Activated CD4-positive, alpha-beta T cell treated with anti-CD3 and anti-CD28 coated beads for 48 hours (primary cell): ENCODE data around the gene NAP1L5.

Experiments used
- DNase-seq: peaks from one replicate; pipeline ENCODE4 v3.0.0-alpha.2; 2020

The NAP1L5 gene

DNA sequence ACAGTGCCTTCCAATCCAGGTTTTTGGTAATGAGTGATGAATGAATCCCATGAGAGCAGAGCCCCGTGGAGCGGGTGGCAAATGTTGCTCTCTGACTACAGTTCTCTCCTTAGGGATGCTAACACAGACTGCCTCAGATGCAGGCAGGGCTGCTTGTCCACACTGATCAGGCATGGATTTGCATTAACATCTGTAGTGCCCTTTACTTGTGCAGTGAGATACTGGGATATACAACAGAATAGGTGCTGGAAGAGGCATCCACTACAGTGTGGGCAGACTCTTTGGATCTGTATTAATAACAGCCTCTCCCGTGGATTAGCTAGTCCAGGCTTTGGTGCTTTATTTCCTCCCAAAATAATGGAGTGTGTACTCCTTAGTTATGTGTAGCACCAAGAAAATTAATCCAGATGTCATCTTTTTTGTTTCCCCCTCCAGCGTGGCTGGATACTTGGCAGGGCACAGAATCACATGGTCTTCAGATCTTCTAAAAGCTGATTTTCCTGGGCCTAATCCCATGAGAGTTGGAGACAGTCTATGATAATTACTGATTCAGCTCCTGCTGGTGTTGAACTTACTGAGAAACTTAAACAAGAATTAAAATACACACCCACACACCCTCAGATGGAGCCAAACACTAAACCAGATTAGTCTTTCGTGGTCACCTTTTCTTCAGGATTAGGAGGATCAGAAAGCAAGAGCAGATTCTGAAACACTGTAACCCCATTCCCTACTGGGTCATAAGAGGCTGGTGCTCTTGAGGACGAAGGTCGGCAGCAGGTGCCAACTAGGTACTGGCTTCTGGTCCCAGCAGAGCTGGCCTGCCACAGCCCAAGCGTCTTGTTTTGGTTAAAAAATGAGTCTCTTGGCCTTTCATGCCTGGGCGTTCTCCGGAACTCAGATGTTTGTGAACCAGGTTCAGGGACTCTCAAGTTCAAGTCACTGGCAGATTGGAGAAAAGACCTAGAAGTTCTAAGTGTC is 23.1 kb upstream of the NAP1L5 start:
- DNase-seq = no peak

DNA sequence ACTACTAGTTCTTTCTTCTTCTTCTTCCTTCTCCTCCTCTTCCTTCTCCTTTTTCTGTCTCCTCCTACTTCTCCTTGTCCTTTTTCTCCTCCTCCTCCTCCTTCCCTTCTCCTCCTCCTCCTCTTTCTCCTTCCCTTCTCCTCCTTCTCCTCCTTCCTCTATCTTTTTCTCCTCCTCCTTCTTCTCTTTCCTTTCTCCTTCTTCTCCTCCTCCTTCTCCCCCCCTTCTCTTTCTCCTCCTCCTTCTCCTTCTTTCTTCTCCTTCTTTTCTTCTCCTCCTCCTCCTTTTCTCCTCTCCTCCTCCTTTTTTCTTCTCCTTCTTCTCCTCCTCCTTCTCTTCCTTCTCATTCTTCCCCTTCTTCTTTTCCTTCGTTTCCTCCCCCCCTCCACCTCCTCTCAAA is 21.8 kb upstream of the NAP1L5 start:
- DNase-seq = no peak

DNA sequence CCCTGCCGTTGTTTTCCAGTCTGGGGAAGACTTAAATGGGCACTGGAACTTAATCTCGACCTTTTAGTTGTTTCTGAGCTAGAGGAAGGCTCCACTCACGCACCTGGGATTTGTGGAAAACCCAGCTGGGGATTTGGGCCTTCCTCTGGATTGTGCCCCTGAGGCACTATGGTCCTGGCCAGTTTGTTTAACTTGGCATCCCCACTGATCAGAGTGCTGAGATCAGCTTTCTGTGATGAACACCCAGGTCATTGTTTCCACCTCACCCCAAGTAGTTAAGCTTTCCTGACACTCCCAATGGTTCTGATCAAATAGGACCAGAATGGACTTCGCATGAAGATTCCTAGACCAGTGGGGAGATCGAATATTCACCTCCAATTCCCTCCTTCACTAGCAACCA is 20.5 kb upstream of the NAP1L5 start:
- DNase-seq = no peak

DNA sequence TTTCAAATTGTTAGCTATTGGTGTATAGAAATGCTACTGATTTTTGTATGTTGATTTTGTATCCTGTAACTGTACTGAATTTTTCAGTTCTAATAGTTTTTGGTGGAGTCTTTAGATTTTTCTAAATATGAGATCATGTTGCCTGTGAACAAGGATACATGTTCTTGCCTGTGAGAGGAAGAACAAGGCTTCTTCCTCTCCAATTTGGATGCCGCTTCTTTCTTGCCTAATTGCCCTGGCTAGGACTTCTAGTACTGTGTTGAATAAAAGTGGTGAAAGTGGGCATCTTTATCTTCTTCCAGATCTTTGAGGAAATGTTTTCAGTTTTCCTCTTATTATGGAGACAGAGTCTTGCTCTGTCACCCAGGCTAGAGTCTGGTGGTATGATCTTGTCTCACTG is 16.2 kb upstream of the NAP1L5 start:
- DNase-seq = no peak

DNA sequence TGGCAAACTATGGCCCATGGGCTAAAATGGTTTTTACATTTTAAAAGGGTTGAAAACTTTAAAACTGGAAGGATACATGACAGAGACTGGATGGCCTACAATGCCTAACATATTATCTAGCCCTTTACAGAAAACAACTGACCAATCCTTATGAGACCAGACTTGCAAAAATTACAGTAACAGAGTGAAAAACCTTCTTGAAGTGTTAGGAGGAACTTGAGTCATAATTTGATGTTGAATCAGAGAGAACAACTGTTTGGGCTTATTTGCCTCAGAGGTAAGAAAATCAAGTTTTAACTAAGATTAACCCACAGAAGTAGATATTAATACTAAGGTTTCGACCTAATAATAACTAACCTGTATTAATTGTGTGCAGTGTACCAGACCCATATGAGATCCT is 12.4 kb upstream of the NAP1L5 start:
- DNase-seq = no peak

DNA sequence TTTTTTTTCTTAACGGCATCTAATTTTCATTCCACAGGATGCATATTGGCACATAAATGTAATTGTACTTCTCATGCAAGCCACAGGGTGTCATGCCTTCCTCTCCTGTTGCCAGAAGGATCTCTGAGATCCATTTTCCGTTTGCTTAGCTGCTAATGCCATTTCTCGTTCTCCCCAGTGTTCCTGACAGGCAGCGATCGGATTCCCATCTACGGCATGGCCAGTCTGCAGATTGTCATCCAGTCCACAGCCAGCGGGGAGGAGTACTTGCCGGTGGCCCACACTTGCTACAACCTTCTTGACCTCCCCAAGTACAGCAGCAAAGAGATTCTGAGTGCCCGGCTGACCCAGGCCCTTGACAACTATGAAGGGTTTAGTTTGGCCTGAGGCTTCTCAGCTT is 8.9 kb upstream of the NAP1L5 start:
- no peak for DNase-seq

DNA sequence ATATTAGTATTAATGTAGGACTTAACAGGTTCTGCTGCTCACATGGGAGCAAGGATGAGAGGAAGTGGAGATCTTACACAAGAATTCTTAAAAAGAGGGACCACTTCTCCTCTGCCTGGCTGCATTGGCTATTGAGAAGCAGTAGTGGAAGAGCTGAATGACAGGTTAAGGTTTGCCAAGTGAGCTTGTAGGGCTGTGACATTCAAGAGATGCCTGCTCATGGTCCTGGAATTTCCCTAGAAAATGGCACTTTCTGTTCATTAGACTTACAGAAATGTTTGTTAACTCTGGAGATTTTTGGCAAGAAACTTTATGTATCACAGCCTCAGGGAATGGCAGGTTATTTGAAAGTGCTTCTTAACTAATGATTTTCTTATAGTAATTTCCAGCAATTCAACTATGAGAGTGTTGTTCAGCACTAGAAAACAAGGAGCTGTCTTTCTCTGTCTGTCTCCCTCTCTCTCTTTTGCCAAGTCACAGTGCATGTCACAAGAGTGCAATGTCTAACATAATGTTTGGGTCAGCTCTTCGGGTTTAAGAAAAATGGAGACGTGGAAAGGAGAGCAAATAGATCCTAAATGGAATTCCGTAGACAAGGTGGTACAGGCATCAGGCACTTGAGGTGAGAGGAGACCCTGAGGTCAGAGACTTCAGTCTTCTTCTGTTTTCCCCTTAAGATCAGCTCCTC is 8.3 kb upstream of the NAP1L5 start:
- DNase-seq = no peak

DNA sequence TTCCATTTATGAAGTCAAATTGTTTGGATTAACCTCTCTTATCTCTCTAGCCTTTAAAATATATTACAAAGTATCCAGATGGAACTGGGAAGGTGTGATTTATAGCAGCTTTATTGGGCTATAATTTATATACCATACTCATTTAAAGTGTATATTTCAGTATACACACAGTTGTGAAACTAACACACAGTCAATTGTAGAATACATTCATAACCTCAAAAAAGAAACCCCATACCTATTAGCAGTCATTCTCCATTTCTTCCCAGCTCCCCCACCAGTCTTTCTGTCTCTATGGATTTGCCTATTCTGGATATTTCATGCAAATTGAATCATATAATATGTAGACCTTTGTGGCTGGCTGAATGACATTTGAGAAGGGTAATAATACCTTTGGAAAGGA is 7.6 kb upstream of the NAP1L5 start:
- DNase-seq = no peak

DNA sequence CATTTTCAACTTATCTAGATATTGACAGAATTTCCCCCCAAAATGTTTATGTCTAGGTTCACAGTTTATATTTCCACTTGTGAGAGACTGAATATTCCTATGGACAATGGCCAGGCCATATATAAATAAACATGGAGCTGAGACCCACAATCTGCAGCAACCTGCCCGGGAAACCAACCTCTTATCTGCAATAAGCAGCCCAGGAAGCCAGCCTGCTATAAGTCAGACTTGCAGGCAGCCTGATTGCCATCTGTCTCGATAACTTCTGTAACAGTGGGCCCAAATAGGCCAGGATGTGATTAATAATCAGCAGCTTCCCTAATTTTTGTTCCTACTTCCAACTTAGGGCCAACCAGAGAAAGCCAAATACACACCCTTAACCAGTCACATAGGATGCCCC is 5.2 kb upstream of the NAP1L5 start:
- DNase-seq = no peak

DNA sequence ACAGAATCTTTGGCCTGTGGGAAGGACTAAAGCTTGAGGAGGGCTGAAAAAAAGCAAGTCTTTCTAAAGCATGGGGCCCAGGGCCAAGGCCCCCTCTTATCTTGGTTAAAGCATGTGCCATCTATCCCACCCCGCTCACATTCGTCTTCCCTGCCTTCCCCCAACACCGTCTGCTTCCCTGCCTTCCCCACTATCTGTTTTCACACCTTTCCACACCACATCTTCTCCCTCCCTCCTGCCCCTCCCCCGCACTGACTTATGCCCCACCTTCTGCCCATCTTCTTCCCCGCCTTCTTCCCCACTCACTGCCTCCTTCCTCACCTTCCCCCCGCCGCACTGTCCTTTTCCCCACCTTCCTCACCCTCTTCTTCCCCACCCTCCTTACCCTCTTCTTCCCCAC is 890 bp upstream of the NAP1L5 start:
- no peak for DNase-seq

DNA sequence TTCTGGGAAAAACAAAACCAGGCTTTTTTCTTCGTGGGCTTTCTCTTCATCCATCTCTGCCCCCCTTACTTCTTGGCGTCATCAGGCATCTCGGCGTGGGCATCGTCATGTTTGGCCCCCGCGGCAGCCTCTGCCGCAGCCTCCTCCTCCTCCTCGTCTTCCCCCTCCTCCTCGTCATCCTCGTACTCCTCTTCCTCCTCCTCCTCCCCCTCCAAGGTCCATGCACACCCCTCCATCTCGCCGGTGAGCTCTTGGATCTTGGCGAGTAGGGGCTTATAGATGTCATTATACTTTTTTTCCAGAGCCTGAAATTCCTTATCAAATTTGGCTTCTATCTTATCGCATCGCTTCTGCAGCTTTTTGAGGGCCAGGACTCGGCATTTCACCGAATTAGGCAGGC is 488 bp downstream of the NAP1L5 start:
- peak; percentile 15 for DNase-seq

DNA sequence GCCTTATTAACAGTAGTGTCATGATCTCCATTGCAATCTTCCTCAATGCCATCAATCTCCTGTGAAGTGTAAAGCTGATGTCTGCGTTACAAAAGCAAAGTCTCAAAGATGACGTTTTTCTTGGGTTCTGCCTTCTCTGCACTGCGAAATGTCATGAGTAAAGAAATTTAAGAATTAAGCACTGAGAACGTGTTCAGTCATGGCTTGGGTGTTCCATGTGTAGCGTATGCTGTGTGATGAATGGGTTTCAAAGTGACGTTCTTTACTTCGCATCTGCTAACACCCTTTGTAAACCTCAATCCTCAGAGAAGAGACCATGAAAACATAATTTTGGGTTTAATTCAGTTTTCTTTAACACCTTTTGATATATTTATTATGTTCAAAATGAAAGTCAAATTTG is 999 bp downstream of the NAP1L5 start:
- no peak for DNase-seq

DNA sequence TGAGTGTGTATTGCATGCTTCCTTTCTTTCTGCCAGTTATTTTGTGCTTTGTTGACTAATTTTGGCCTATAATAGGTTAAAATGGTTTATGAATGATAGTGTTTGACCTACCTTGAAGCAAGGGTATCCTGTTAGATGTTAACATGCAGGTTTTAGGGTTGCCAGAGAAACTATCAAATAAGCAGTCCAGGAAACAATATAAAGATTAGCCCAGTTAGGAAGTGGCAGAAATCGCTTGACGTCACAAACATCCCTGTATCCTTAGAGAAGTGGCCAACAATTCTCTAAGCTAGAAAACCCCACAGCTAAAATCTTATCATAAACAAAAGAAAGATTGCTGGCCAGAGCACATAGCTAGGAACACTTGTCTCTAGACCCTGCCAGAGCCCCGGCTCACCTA is 3.8 kb downstream of the NAP1L5 start:
- DNase-seq = no peak

DNA sequence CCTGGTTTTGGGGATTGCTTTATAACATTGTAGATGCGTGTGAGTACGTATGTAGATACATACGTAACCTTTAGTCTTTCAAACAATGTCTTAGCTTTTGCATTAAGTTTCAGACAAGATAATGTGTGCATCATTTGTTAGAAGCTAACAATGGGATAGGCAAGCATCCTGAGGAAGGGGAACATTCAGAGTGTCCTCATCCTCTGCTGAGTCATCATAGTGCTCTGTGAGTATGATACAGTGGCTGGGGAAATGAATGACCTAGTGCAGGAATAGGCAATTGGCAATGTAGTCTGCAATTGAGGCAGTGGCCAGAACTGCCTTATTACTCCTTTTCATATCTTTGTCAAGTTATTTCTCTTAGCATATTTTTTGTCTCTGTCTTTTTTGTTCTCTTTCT is 7.3 kb downstream of the NAP1L5 start:
- DNase-seq = no peak

DNA sequence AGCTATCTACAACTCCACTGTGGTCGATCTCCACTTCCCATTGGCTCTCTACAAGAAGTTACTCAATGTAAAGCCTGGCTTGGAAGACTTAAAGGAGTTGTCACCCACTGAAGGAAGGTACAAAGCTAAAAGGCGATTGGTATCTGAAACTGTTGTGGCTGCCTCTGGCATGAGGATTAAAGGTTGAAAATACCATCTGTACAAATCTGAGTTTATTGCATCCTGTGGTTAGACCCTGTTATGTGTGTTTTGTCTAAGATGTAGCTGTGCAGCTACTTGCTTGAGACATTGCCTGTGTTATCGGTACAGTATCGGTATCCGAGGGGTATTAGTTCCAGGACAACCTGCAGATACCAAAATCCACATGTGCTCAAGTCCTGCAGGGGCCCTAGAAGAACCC is 16.4 kb downstream of the NAP1L5 start:
- DNase-seq = no peak

DNA sequence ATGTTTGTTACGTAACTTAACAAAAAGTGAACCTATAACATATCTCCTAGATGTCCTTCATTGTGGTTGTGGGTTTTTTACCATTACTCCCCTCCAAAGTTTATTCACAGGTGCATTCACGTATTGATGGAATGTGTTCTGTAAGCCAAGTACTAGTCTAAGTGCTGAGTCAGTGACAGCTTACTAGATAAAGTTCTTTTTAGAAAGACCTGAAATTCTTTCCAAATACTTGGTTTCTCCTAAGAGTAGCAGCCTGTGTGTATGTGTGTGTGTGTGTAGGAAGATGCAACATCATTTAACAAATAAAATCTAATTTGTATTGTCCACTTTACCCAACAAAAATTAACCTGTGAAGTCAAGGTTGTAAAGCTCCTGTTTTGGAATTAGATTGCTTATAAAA is 22.1 kb downstream of the NAP1L5 start:
- DNase-seq = no peak

DNA sequence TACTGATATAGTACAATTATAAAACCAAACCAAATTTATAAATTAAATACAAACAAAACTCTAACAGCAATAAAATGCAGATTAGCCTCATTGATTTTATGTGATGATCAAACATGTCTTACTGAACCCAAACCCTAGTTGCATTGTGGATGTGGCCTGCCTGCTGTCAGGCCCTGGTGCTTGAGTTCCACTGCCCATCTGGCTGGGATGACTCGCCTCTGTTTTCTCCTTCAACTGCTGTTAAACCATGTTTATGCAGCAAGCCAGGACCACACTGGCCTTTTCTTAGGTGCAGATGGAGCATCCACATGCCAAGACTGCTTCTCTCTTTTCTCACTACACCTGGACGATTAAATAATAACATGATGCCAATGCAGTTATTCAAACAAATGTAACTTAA is 22.6 kb downstream of the NAP1L5 start:
- DNase-seq = no peak

DNA sequence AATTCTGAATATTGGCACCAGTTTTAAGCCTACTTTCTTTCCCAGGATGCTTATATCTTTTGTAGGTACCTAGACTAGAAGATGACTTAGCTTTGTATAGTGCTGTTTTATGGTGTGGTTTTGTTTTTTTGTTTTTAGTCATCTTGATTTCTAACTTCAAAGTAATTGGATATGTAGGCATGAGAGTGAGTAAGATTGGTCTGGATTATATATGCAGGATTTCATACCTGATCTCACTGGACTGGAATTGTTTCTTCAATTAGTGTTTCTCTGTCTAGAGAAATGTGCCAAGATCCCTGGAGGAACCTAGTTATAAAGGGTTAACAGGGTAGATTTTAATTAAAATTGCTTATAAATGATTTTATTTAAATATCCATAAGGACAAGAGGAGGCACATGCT is 23.1 kb downstream of the NAP1L5 start:
- no peak for DNase-seq

DNA sequence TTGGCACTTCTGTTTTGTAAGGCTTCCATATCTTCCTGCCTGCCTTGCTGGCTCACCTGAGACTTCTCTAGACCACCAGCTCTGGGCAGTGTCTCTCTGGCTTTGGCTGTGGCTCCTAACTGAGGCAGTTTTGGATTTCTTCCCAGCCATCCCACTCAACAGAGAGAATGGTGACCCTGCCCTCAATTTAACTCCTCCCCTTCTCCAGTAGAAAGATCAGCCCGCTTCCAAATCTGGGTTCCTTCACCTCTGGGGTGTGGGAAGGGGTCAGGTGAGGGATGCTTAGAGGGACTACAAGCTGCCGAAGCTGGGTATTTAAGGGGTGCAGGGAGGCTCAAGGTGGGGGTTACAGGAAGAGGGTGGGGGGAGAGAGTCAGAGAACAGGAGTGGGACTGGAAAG is 23.7 kb downstream of the NAP1L5 start:
- no peak for DNase-seq

DNA sequence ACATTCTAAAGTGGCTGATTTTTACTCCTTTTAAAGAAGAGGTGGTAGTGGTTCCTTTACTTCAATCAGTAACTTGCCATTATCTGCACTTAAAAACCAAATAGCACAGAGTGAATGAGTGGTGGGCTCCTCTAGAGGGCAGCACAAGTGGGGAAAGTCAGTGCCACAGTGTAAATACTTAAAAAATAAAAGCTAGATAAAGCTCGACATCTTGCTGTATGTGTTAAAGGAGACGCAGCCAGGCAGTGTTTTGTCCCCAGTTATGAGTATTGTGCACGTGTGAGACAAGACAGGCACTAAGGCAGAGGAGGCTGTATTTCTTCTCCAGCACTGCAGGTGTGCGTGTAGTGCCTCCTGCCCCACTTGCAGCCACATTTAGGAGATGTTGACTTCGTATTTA is 24.6 kb downstream of the NAP1L5 start:
- peak; percentile 44 for DNase-seq

DNA sequence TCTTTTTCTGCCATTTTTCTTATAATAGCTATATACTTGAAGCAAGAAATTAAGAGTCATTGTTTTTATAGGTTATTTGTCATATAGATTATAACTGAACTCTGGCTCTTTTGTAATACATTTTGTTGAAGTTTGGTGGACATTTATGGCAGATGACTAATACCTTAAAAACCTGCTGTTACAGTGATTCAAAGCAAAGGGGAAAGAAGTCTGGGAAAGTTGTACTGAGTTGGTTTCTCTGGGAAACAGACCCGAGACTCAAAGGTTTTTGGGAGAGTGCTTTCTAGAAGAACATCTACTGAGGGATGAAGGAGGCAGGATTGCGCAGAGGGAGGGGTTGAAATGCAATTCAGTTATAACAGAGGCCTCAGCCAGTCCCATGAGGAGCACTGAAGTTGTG is 35.9 kb downstream of the NAP1L5 start:
- DNase-seq = no peak

DNA sequence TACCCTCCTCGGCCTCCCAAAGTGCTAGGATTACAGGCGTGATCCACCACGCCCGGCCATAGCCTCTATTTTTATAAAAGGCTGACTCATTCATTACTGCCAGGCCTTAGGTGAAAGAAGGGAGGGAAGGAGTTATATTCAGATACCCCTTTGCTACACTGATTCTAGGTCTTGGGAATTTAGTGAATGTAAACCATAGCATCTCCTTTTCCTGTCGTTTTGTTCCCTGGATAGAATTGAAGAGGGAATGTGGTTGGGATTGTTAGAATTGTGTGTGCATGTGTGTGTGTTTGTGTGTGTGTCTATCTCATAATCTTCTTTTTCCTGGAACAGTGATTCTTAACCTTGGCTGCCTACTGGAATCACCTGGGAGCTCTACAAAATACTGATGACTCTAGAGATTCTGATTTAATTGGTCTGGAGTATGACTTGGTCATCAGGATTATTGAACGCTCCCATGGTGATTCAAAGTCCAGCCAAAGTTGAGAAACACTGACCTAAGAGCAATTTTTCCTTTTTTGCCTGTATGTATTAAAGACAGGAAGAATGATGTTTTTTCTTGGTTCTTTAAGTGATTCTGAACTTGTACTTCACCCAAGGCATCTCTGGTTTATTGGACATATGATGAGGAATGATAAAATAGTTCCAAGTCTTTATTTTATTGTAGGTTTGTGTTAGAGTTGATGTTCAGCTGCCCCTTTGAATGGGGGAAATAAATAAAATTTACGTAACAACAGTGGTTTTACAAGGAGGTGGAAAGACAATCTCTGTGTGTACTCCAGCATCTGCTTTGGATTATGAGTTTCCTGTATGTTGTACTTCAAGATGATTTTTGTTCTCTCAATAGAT is 37.0 kb downstream of the NAP1L5 start:
- DNase-seq = no peak

DNA sequence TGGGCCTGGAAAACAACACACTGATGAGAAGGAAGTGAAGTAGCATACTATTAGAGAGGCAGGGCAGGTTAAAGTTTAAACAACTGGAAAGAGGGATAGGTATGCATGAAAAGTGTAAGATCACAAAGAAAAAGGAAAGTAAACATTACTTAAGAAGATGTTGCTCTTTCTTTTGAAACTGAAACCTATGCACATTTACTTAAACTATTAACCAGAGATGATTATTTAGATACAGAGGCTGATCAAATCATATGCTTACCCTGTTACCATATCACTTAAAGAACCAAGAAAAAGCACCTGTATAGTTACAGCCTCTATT is 37.8 kb downstream of the NAP1L5 start:
- DNase-seq = no peak
